ENCODE results near the gene PLAAT3. TPM values are rescaled to one million over a fixed set of nuclear protein-coding genes. Genes with fewer than 3 reads are reported as not detected.

PLAAT3 gene
- total and polyA plus RNA-seq, 7 experiments from 2014 or later = 0.92 to 10.3 (median 2.0) TPM

DNA sequence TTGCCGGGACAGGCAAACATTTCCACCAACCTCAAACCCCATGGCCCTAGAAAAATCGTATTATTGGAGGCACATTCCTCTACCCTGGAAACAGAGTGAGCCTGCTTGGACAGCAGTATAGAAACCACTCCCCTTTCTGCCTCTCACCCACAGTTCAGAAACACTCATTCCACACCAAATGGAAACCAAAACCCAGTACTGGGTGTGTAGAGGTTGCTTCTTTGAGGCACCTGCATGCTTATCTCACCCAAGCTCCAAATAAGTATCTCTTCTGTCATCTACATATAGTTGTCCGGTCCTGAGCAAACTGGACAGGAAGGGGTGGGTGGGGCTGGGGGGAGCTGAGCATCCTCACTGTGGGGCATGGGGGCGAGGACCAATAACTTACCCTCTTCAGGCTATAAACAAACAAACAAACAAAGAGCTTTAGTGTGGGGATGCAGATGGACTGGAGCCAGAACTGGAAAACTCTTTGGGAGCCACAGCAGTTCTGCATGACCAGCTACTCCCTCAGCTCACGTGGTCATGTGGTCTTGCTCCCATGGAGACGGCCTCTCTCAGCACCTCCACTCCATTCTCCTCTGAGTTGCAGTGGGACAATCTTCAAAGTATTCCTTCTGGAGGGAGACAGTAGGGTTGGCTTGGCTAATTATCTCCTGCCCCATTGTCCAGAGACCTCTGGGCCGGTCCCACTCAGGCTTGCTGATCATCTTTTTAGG, 50.0 kb downstream of the PLAAT3 start:
- Mint-ChIP-seq H3K4me3 (peak overlapping the region in 5 of 10 donors; percentile 12 to 60 (median 22)), H3K9me3 (no peaks in the 10 kb centered on the region), H3K4me1 (peaks cover 38 to 72% (median 66%) of the 10 kb centered on the region in 7 donors), H3K36me3 (no peaks in the 10 kb centered on the region), H3K27me3 (no peaks in the 10 kb centered on the region), H3K27ac (peak overlapping the region in 5 of 9 donors; percentile 29 to 82 (median 68))
- H3K4me1 ChIP-seq (ENCODE audit: control insufficient read depth in 2 of 2, insufficient read depth in 2 of 2, low read length in 2 of 2) = peaks cover 35 to 46% of the 10 kb centered on the region in 2 donors
- ATAC-seq (no peak), DNase-seq (peak in 1 of 9 donors; percentile 38)
- no peaks in the 10 kb centered on the region for H3K9me3 ChIP-seq (ENCODE audit: control insufficient read depth in 2 of 3, low read length in 3 of 3)
- no peaks in the 10 kb centered on the region for H3K27me3 ChIP-seq (ENCODE audit: control insufficient read depth in 2 of 2, insufficient read depth in 2 of 2, low read length in 2 of 2)
- intact Hi-C loops (cut with micrococcal nuclease) = loop anchor here in 1 of 2 donors (1.0 to 10.0 kb wide), 3 partner anchors 10 to 111 kb away; partner anchors contain the start of gene ATL3
- no peaks in the 10 kb centered on the region for H3K36me3 ChIP-seq (ENCODE audit: control insufficient read depth in 2 of 3, insufficient read depth in 3 of 3, low read length in 3 of 3)
- no peak overlapping the region for H3K4me3 ChIP-seq (ENCODE audit: low read length)
- ChIA-PET CTCF (interaction anchor here (0.6 to 1.6 kb wide), 3 partner anchors 9 to 174 kb away, joined by 3 to 7 read pairs (median 4); no protein-coding TSS in a partner anchor), POLR2A (interaction anchor here (0.6 to 1.3 kb wide), 3 partner anchors 8 to 1310 kb away, joined by 3 to 4 read pairs (median 3); partner anchors contain the start of gene PLAAT4)
- no peak overlapping the region for H3K27ac ChIP-seq (ENCODE audit: low read depth, low read length)

DNA sequence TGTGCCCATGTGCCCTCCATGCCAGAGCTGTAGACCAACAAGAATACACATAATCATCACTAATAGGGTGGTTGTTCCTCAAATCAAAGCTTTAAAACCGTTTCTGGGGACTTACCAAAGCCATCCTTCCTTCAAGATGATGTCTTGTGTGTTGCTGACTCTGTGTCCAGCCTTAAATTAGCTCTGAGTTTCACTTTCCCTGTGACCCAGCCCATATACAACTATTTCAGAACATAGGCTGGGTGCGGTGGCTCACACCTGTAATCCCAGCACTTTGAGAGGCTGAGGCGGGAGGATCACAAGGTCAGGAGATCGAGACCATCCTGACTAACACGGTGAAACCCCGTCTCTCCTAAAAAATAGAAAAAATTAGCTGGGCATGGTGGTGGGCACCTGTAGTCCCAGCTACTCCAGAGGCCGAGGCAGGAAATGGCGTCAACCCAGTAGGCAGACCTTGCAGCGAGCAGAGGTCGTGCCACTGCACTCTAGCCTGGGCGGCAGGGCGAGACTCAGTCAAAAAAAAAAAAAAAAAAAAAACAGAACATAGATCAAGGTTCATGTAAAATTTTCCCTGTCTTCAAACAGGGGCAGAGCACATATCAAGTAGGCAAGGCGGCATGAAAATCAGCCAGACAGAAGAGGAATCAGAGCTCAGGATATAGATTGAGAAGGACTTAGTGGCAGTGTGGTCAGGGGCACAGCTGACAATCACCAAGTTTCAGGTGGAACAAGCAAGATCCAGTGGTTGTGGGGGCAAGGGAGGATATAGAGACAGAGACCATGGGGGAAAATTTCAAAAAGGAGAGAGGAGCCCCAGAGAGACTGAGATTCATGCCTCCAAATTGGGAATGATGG, 50.8 kb downstream of the PLAAT3 start, which contains the start of gene PLAAT2:
Gene PLAAT2 (minus strand): TSS at position 179 of the 855 bp plus-strand sequence. CDS start 55 bp downstream, at position 124.
- ChIA-PET POLR2A (interaction anchor here (1.1 to 1.3 kb wide), 3 partner anchors 7 to 27 kb away, joined by 3 to 6 read pairs (median 4); partner anchors contain the start of gene PLAAT4), CTCF (interaction anchor here (0.7 to 1.6 kb wide), 3 partner anchors 10 to 84 kb away, joined by 3 to 7 read pairs (median 3); no protein-coding TSS in a partner anchor)
- peaks cover 35 to 46% of the 10 kb centered on the region in 2 donors for H3K4me1 ChIP-seq (ENCODE audit: control insufficient read depth in 2 of 2, insufficient read depth in 2 of 2, low read length in 2 of 2)
- no peaks in the 10 kb centered on the region for H3K36me3 ChIP-seq (ENCODE audit: control insufficient read depth in 2 of 3, insufficient read depth in 3 of 3, low read length in 3 of 3)
- H3K27me3 ChIP-seq (ENCODE audit: control insufficient read depth in 2 of 2, insufficient read depth in 2 of 2, low read length in 2 of 2) = no peaks in the 10 kb centered on the region
- Mint-ChIP-seq H3K4me3 (peak within 1 kb of the TSS in 7 of 10 donors; percentile 12 to 54 (median 21)), H3K27ac (peak within 1 kb of the TSS in 8 of 9 donors; percentile 14 to 80 (median 44)), H3K27me3 (no peaks in the 10 kb centered on the region), H3K36me3 (no peaks in the 10 kb centered on the region), H3K4me1 (peaks cover 41 to 75% (median 63%) of the 10 kb centered on the region in 7 donors), H3K9me3 (no peaks in the 10 kb centered on the region)
- no peak for DNase-seq
- no peaks in the 10 kb centered on the region for H3K9me3 ChIP-seq (ENCODE audit: control insufficient read depth in 2 of 3, low read length in 3 of 3)
- no peak for ATAC-seq
- intact Hi-C loops (cut with micrococcal nuclease) = loop anchor here in 1 of 2 donors (1.0 to 10.0 kb wide), 3 partner anchors 9 to 111 kb away; partner anchors contain the start of gene ATL3
- no peak within 1 kb of the TSS for H3K4me3 ChIP-seq (ENCODE audit: low read length)
- H3K27ac ChIP-seq (ENCODE audit: low read depth, low read length) = no peak within 1 kb of the TSS

DNA sequence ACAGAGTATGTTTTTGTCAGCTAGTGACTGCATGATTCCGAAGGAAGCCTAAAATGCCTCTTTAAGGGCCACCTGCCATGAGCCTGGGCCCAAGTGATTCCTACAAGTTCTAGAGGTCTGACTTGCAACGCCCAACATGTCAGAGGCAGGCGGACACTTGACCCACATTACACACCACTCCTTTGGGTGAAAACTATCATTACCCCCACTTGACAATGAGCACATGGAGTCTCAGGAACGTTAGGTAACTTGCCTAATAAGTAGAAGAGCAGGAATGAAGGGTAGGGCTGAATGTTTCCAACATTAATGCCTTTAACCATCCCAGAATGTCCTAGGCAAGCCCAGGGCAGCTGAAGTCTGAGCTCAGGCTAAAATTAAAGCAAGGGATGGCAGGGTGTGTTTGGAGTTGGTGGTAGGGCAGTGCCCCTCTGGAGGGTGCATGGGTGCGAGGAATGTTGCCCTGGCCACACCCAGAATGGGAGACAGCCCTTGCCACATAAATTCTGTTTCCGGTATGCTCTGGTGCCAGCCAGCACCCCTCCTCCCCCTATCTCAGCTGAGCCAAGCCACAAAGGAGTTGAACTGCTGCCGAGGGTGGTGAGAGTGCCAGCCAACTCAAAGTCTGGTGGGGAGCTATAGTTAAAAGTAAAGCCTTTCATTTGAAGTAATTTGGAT, 53.6 kb downstream of the PLAAT3 start:
- Mint-ChIP-seq H3K4me3 (peak overlapping the region in 9 of 10 donors; percentile 66 to 80 (median 79)), H3K27me3 (no peaks in the 10 kb centered on the region), H3K4me1 (peaks cover 38 to 85% (median 70%) of the 10 kb centered on the region in 7 donors), H3K36me3 (no peaks in the 10 kb centered on the region), H3K27ac (peak overlapping the region; percentile 16 to 95 (median 85)), H3K9me3 (no peaks in the 10 kb centered on the region)
- ATAC-seq = peak; percentile 80
- no peaks in the 10 kb centered on the region for H3K27me3 ChIP-seq (ENCODE audit: control insufficient read depth in 2 of 2, insufficient read depth in 2 of 2, low read length in 2 of 2)
- ChIA-PET POLR2A (interaction anchor here (1.1 to 3.3 kb wide), 5 partner anchors 9 to 29 kb away, joined by 3 to 21 read pairs (median 5); partner anchors contain the start of gene PLAAT4), CTCF (interaction anchor here (0.7 to 1.9 kb wide), 3 partner anchors 24 to 1777 kb away, joined by 3 to 6 read pairs (median 4); partner anchors contain the start of gene PLAAT4)
- H3K9me3 ChIP-seq (ENCODE audit: control insufficient read depth in 2 of 3, low read length in 3 of 3) = no peaks in the 10 kb centered on the region
- intact Hi-C loops (cut with micrococcal nuclease) = loop anchor here (1.0 to 10.0 kb wide), 3 partner anchors 7 to 114 kb away; partner anchors contain the start of gene ATL3 (in 1 of the 2)
- peak overlapping the region; percentile 56 for H3K27ac ChIP-seq (ENCODE audit: low read depth, low read length)
- DNase-seq = peak in 7 of 9 donors; percentile 45 to 61 (median 51)
- H3K4me1 ChIP-seq (ENCODE audit: control insufficient read depth in 2 of 2, insufficient read depth in 2 of 2, low read length in 2 of 2) = peaks cover 24 to 44% of the 10 kb centered on the region in 2 donors
- no peaks in the 10 kb centered on the region for H3K36me3 ChIP-seq (ENCODE audit: control insufficient read depth in 2 of 3, insufficient read depth in 3 of 3, low read length in 3 of 3)
- H3K4me3 ChIP-seq (ENCODE audit: low read length) = no peak overlapping the region

DNA sequence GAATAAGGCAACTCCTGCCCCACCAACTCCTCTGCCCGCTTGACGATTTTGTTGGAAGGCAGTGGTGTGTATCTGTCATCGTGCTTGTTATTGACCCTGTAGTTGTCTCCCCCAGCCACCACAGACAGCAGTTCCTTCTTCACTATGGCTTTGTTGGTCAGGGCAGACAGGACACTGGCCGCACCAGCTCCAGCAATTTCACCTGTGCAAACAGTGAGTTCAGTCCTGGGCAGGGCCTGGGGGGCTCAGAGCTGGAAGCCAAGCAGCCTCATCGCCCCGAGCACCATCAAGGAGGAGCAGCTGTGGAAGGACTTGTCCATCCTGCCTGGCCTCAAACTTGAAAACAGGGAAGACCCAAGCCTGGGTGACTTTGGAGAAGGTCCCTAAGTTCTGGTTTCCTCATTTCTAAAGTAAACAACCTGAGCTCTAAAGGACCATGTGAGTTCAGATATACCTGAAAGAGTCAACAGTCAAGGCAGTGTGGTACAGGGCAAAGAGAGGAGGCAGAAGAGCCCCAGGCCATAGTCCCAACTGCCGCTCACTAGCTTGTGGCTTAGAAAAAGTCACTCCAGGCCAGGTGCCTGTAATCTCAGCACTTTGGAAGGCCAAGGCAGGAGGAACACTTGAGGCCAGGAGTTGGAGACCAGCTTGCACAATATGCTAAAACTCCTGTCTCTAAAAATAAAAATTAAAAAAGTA, 55.6 kb downstream of the PLAAT3 start:
- Histone ChIP-seq H3K4me1 (ENCODE audit: control insufficient read depth in 2 of 2, insufficient read depth in 2 of 2, low read length in 2 of 2) (peaks cover 25 to 51% of the 10 kb centered on the region in 2 donors), H3K27me3 (ENCODE audit: control insufficient read depth in 2 of 2, insufficient read depth in 2 of 2, low read length in 2 of 2) (no peaks in the 10 kb centered on the region), H3K27ac (ENCODE audit: low read depth, low read length) (no peak overlapping the region), H3K4me3 (ENCODE audit: low read length) (no peak overlapping the region), H3K36me3 (ENCODE audit: control insufficient read depth in 2 of 3, insufficient read depth in 3 of 3, low read length in 3 of 3) (no peaks in the 10 kb centered on the region), H3K9me3 (ENCODE audit: control insufficient read depth in 2 of 3, low read length in 3 of 3) (no peaks in the 10 kb centered on the region)
- H3K27ac Mint-ChIP-seq = peak overlapping the region in 7 of 9 donors; percentile 4 to 84 (median 38)
- H3K27me3 Mint-ChIP-seq = no peaks in the 10 kb centered on the region
- peaks cover 36 to 86% (median 73%) of the 10 kb centered on the region in 7 donors for H3K4me1 Mint-ChIP-seq
- no peaks in the 10 kb centered on the region for H3K9me3 Mint-ChIP-seq
- H3K36me3 Mint-ChIP-seq = peaks cover 0 to 3% (median 0%) of the 10 kb centered on the region in 5 donors
- CTCF ChIA-PET = interaction anchor here (1.2 kb wide), 1 partner anchor 22 kb away, joined by 3 read pairs; the partner anchor contains the start of gene PLAAT4
- intact Hi-C loops (cut with micrococcal nuclease) = no loop called here
- H3K4me3 Mint-ChIP-seq = no peak overlapping the region
- POLR2A ChIA-PET = interaction anchor here (0.6 to 3.3 kb wide), 5 partner anchors 9 to 818 kb away, joined by 3 to 15 read pairs (median 5); partner anchors contain the start of gene PLAAT4
- ATAC-seq = no peak
- no peak for DNase-seq

DNA sequence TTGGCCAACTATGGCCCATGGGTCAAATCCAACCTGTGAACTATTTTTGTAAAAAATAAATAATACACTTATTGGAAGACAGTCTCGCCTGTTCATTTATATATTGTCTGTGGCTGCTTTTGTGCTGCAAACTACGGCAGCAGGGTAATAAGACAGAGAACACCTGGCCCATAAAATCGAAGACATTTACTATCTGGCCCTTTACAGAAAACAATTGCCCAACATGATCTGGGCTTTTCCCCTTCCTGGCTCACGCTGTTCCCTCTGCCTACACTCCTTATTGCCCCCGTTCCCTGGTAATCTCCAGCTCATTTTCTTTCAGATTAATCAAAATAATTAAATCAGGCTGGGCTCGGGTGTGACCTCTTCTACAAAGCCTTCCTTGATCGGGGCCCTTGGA, 56.7 kb downstream of the PLAAT3 start:
- Mint-ChIP-seq H3K4me3 (no peak overlapping the region), H3K36me3 (peaks cover 0 to 7% (median 0%) of the 10 kb centered on the region in 5 donors), H3K9me3 (no peaks in the 10 kb centered on the region), H3K27ac (peak overlapping the region in 6 of 9 donors; percentile 0 to 96 (median 38)), H3K4me1 (peaks cover 40 to 92% (median 80%) of the 10 kb centered on the region in 7 donors), H3K27me3 (no peaks in the 10 kb centered on the region)
- no peaks in the 10 kb centered on the region for H3K9me3 ChIP-seq (ENCODE audit: control insufficient read depth in 2 of 3, low read length in 3 of 3)
- no peak overlapping the region for H3K27ac ChIP-seq (ENCODE audit: low read depth, low read length)
- intact Hi-C loops (cut with micrococcal nuclease) = no loop called here
- H3K4me1 ChIP-seq (ENCODE audit: control insufficient read depth in 2 of 2, insufficient read depth in 2 of 2, low read length in 2 of 2) = peaks cover 36 to 61% of the 10 kb centered on the region in 2 donors
- ATAC-seq = no peak
- CTCF ChIA-PET = no interaction called here
- no peak for DNase-seq
- H3K36me3 ChIP-seq (ENCODE audit: control insufficient read depth in 2 of 3, insufficient read depth in 3 of 3, low read length in 3 of 3) = no peaks in the 10 kb centered on the region
- no peak overlapping the region for H3K4me3 ChIP-seq (ENCODE audit: low read length)
- POLR2A ChIA-PET = interaction anchor here (1.7 kb wide), 1 partner anchor 12 kb away, joined by 5 read pairs; no protein-coding TSS in a partner anchor
- H3K27me3 ChIP-seq (ENCODE audit: control insufficient read depth in 2 of 2, insufficient read depth in 2 of 2, low read length in 2 of 2) = no peaks in the 10 kb centered on the region

All from naive thymus-derived CD4-positive, alpha-beta T cell (primary cell).